Lung (tissue), 12 donors: ENCODE measurements around the gene ENTPD1. TPM values are rescaled to one million over a fixed set of nuclear protein-coding genes. Genes with fewer than 3 reads are reported as not detected.

Experiments used
- ATAC-seq: fragments of 200-7000 bp; cut with Tn5 transposase; one replicate; pipeline ENCODE4 v1.9.1; 2020; ENCODE audit warnings: moderate number of reproducible peaks; ENCODE audit not compliant: insufficient read depth, low FRiP score
- DNase-seq, 3 donors: peaks; one replicate each; pipeline ENCODE4 v3.0.0-alpha.2; 2013 to 2017
- H3K27ac ChIP-seq, 2 donors: one replicate each; pipeline ENCODE4 v1.5.1; 2013; ENCODE audit warnings: mild to moderate bottlenecking in 2 of 2, moderate library complexity in 2 of 2, control low read depth in 1 of 2, inconsistent platforms in 1 of 2, low read depth in 1 of 2, low read length in 1 of 2
- H3K27me3 ChIP-seq, 3 donors: one replicate each; pipeline ENCODE4 v1.5.1; 2013; ENCODE audit warnings: low read length in 2 of 3; ENCODE audit not compliant: control insufficient read depth in 3 of 3, insufficient read depth in 3 of 3
- H3K36me3 ChIP-seq, 4 donors: one replicate each; pipeline ENCODE4 v1.5.1; 2013; ENCODE audit warnings: low read length in 4 of 4, mild to moderate bottlenecking in 1 of 4, moderate library complexity in 1 of 4; ENCODE audit not compliant: control insufficient read depth in 4 of 4, insufficient read depth in 4 of 4
- H3K4me1 ChIP-seq, 5 donors: one replicate each; pipeline ENCODE4 v1.5.1; 2013; ENCODE audit warnings: low read length in 5 of 5, mild to moderate bottlenecking in 2 of 5, moderate library complexity in 1 of 5; ENCODE audit not compliant: control insufficient read depth in 5 of 5, insufficient read depth in 5 of 5
- H3K4me3 ChIP-seq: one replicate; pipeline ENCODE4 v1.5.1; 2013; ENCODE audit warnings: mild to moderate bottlenecking, control low read depth, moderate library complexity
- H3K9ac ChIP-seq, 2 donors: one replicate each; pipeline ENCODE4 v1.5.1; 2013; ENCODE audit warnings: low read length in 2 of 2, control low read depth in 1 of 2; ENCODE audit not compliant: insufficient read depth in 1 of 2
- H3K9me3 ChIP-seq, 4 donors: one replicate each; pipeline ENCODE4 v1.5.1; 2013; ENCODE audit warnings: low read length in 3 of 4, mild to moderate bottlenecking in 1 of 4, moderate library complexity in 1 of 4; ENCODE audit not compliant: control insufficient read depth in 4 of 4, insufficient read depth in 3 of 4
- WGBS, 2 donors: extraction: QIAGEN DNeasy Blood & Tissue Kit; methylation state at CpG; one replicate each; pipeline ENCODE4 v1.1.7; 2013; 5-methylcytosine and 5-hydroxymethylcytosine counted together
- polyA plus RNA-seq, 2 donors: library from polyadenylated mRNA; stranded (reverse); fragments of 200-250 nt; gene quantifications; one replicate each; pipeline ENCODE4 v1.2.1, GENCODE V29; 2013
- total RNA-seq, 2 donors: library from RNA; depleted of rRNA in 1 of 2; stranded (reverse); fragments of >200 nt in 1 of 2; gene quantifications; one replicate each; pipeline ENCODE4 v1.2.1, GENCODE V29; 2014 to 2021
- TF ChIP-seq, protein P1 (sequence below): IDR thresholded peaks from 2 replicates; pipeline ENCODE4 v1.5.1; 2012; ENCODE audit warnings: mild to moderate bottlenecking; ENCODE audit errors: control extremely low read depth, extremely low read depth
- donor health status: control.
- donor health status: control.
- donor health status: Bipolar disorder and iron deficiency.
- donor health status: healthy.
- donor health status: DM: yes; HTN: yes; CAD: no.

The ENTPD1 gene
- total and polyA plus RNA-seq, 4 donors: 5.5 to 46.6 (median 18.2) TPM

DNA sequence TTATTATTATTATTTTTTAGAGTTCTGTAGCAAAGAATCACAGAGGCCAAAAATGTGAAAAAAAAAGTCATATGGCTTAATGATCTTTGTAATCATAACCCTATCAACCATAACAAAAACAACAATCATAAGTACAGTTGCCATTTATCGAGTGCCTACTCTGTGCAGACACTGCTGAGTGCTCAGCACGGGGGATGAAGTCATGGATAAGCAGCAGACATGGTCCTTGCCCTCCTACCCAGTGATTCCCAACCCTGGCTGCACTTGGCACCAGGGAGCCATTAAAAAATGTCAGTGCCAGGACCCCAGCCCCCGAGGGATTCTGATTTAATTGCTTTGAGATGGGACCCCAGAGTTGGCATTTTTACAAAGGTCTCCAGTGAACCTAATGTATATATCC is 38.2 kb downstream of the ENTPD1 start:
- no peak overlapping the region for H3K9ac ChIP-seq
- H3K27me3 ChIP-seq: no peaks in the 10 kb centered on the region
- no peak for ATAC-seq
- TF ChIP-seq, protein P1, sequence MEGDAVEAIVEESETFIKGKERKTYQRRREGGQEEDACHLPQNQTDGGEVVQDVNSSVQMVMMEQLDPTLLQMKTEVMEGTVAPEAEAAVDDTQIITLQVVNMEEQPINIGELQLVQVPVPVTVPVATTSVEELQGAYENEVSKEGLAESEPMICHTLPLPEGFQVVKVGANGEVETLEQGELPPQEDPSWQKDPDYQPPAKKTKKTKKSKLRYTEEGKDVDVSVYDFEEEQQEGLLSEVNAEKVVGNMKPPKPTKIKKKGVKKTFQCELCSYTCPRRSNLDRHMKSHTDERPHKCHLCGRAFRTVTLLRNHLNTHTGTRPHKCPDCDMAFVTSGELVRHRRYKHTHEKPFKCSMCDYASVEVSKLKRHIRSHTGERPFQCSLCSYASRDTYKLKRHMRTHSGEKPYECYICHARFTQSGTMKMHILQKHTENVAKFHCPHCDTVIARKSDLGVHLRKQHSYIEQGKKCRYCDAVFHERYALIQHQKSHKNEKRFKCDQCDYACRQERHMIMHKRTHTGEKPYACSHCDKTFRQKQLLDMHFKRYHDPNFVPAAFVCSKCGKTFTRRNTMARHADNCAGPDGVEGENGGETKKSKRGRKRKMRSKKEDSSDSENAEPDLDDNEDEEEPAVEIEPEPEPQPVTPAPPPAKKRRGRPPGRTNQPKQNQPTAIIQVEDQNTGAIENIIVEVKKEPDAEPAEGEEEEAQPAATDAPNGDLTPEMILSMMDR: no peak
- WGBS, 2 donors: 77 to 79% methylated on average over 3 of the region's 3 CpGs
- DNase-seq: no peak
- peaks cover 0 to 14% (median 2%) of the 10 kb centered on the region in 5 donors for H3K4me1 ChIP-seq
- H3K4me3 ChIP-seq: no peak overlapping the region
- peaks cover 0 to under 1% (median 0%) of the 10 kb centered on the region in 4 donors for H3K9me3 ChIP-seq
- no peaks in the 10 kb centered on the region for H3K36me3 ChIP-seq
- peak overlapping the region in 1 of 2 donors; percentile 17 for H3K27ac ChIP-seq

DNA sequence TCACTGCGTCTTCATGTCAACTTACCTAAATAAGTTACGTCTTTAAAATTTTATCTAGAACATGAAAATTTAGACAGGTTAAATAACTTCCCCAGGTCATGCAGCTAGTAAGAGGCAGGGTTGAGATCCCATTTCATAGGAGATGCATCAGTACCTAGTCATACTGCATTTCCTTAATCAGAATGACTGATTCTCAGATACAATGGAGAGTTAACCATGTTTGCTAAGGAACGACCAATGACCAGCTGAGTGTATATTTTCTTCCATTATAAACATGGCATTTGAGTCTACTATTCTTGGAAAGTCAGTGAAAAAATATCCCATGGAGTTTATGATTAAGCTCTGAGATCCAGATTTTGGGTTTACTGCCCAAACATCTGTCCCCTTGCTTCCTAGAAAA is 39.6 kb downstream of the ENTPD1 start:
- Histone ChIP-seq H3K27ac (no peak overlapping the region), H3K9me3 (peaks cover 0 to 3% (median 0%) of the 10 kb centered on the region in 4 donors), H3K9ac (no peak overlapping the region), H3K27me3 (no peaks in the 10 kb centered on the region), H3K36me3 (no peaks in the 10 kb centered on the region), H3K4me1 (peaks cover 0 to 14% (median 2%) of the 10 kb centered on the region in 5 donors), H3K4me3 (no peak overlapping the region)
- DNase-seq: no peak
- WGBS, 2 donors: 92 to 95% methylated on average over 3 of the region's 3 CpGs
- no peak for ATAC-seq
- TF ChIP-seq, protein P1: no peak

DNA sequence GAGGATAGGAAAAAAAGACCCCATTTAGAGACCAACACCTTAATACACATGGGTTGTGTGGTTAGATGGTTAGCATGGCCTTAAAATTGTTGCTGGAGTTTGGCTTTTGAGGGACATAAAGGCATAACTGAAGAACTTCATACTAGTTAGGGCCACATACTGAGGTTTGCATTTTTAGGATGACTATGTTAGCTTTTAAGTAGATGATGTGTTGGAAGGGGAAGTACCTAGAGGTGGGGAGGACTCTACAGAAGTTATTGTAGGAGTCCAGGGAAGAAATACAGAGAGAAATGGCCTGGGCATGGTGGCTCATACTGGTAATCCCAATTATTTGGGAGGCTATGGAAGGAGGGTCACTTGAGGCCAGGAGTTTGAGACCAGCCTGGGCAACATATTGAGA is 40.5 kb downstream of the ENTPD1 start:
- Histone ChIP-seq H3K27ac (no peak overlapping the region), H3K4me3 (no peak overlapping the region), H3K9me3 (peaks cover 0 to 3% (median 0%) of the 10 kb centered on the region in 4 donors), H3K4me1 (peaks cover 0 to 14% (median 2%) of the 10 kb centered on the region in 5 donors), H3K27me3 (no peaks in the 10 kb centered on the region), H3K36me3 (no peaks in the 10 kb centered on the region), H3K9ac (no peak overlapping the region)
- no peak for DNase-seq
- TF ChIP-seq, protein P1: no peak
- no peak for ATAC-seq
